Brain microvascular endothelial cell (primary cell): ENCODE measurements around the gene ABCG2.

ENCODE experiments used
- DNase-seq: peaks from one replicate; pipeline ENCODE4 v3.0.0-alpha.2; 2020
- H3K27ac ChIP-seq: fragments of 250-450 bp; sonication (Bioruptor Pico); 2 replicates; pipeline ENCODE4 v1.5.1; 2020; ENCODE audit warnings: mild to moderate bottlenecking, moderate library complexity
- H3K27me3 ChIP-seq: fragments of 250-450 bp; sonication (Bioruptor Pico); replicated peaks from 2 replicates; pipeline ENCODE4 v1.5.1; 2020; ENCODE audit warnings: mild to moderate bottlenecking
- H3K36me3 ChIP-seq: fragments of 250-450 bp; sonication (Bioruptor Pico); replicated peaks from 2 replicates; pipeline ENCODE4 v1.5.1; 2020; ENCODE audit warnings: mild to moderate bottlenecking
- H3K4me3 ChIP-seq: 2 replicates; pipeline ENCODE4 v1.5.1; 2011; ENCODE audit warnings: low read depth, mild to moderate bottlenecking, control low read depth, low read length, moderate library complexity
- CTCF ChIP-seq: IDR thresholded peaks from 2 replicates; pipeline ENCODE4 v1.5.1; 2011; ENCODE audit warnings: low read depth, mild to moderate bottlenecking, moderate library complexity, low read length, control low read depth, inconsistent platforms; ENCODE audit errors: missing control alignments
- in situ Hi-C: cut with HindIII; loops from 2 replicates; pipeline ENCODE4 v1.10.0; 2017; ENCODE audit warnings: low sequenced_read_pairs, low pct_ligation_motif_present

Gene ABCG2

GRCh38 chr4:88087004-88087403 is 71.4 kb downstream of the ABCG2 start:
- Histone ChIP-seq H3K36me3 (no peaks in the 10 kb centered on the region), H3K27ac (no peak overlapping the region), H3K27me3 (no peaks in the 10 kb centered on the region), H3K4me3 (no peak overlapping the region)
- no peak for TF ChIP-seq CTCF
- no peak for DNase-seq
- in situ Hi-C loops = no loop called here

GRCh38 chr4:88080626-88081025 is 77.8 kb downstream of the ABCG2 start:
- H3K27ac ChIP-seq = no peak overlapping the region
- no peak for TF ChIP-seq CTCF
- DNase-seq = no peak
- H3K36me3 ChIP-seq = peaks cover 11% of the 10 kb centered on the region
- H3K4me3 ChIP-seq = no peak overlapping the region
- H3K27me3 ChIP-seq = no peaks in the 10 kb centered on the region
- in situ Hi-C loops = no loop called here

- Histone ChIP-seq H3K27me3 (no peaks in the 10 kb centered on the region), H3K4me3 (no peak overlapping the region), H3K27ac (no peak overlapping the region), H3K36me3 (peaks cover 18% of the 10 kb centered on the region)
- in situ Hi-C loops = no loop called here
- no peak for TF ChIP-seq CTCF
- DNase-seq = no peak
Measured at GRCh38 chr4:88078579-88078978, 79.9 kb downstream of the ABCG2 start.

GRCh38 chr4:88077911-88078524 is 80.4 kb downstream of the ABCG2 start:
- H3K27me3 ChIP-seq = no peaks in the 10 kb centered on the region
- H3K4me3 ChIP-seq = no peak overlapping the region
- no peak overlapping the region for H3K27ac ChIP-seq
- no peak for DNase-seq
- TF ChIP-seq CTCF = no peak
- in situ Hi-C loops = no loop called here
- peaks cover 18% of the 10 kb centered on the region for H3K36me3 ChIP-seq

- no peak for TF ChIP-seq CTCF
- Histone ChIP-seq H3K27me3 (no peaks in the 10 kb centered on the region), H3K27ac (no peak overlapping the region), H3K36me3 (peaks cover 31% of the 10 kb centered on the region), H3K4me3 (no peak overlapping the region)
- DNase-seq = no peak
- in situ Hi-C loops = no loop called here
Measured at GRCh38 chr4:88075336-88075735, 83.1 kb downstream of the ABCG2 start.

GRCh38 chr4:88070031-88070430 is 88.4 kb downstream of the ABCG2 start:
- H3K36me3 ChIP-seq = peaks cover 43% of the 10 kb centered on the region
- no peak overlapping the region for H3K27ac ChIP-seq
- DNase-seq = no peak
- in situ Hi-C loops = no loop called here
- H3K4me3 ChIP-seq = no peak overlapping the region
- TF ChIP-seq CTCF = no peak
- H3K27me3 ChIP-seq = no peaks in the 10 kb centered on the region
